Liver (tissue), 9 donors: ENCODE measurements around the gene ELOA. TPM values are rescaled to one million over a fixed set of nuclear protein-coding genes. Genes with fewer than 3 reads are reported as not detected.

Source experiments
- DNase-seq: peaks from one replicate; pipeline ENCODE4 v3.0.0-alpha.2; 2017; ENCODE audit warnings: low spot score
- H3K27ac ChIP-seq, 2 donors: one replicate each; pipeline ENCODE4 v1.7.0; 2013; ENCODE audit warnings: inconsistent platforms in 2 of 2, low read length in 2 of 2, control low read depth in 1 of 2, low read depth in 1 of 2, mild to moderate bottlenecking in 1 of 2
- H3K27me3 ChIP-seq, 4 donors: one replicate each; pipeline versions ENCODE4 v1.6.1 to v1.7.0; 2013; ENCODE audit warnings: low read length in 3 of 4, inconsistent platforms in 1 of 4, mild to moderate bottlenecking in 1 of 4, moderate library complexity in 1 of 4; ENCODE audit not compliant: control insufficient read depth in 4 of 4, insufficient read depth in 4 of 4
- H3K36me3 ChIP-seq, 4 donors: one replicate each; pipeline versions ENCODE4 v1.6.1 to v1.7.0; 2013; ENCODE audit warnings: low read length in 3 of 4, mild to moderate bottlenecking in 3 of 4, low read depth in 1 of 4, moderate library complexity in 1 of 4; ENCODE audit not compliant: control insufficient read depth in 4 of 4, insufficient read depth in 3 of 4
- H3K4me1 ChIP-seq, 4 donors: one replicate each; pipeline versions ENCODE4 v1.6.1 to v1.7.0; 2013; ENCODE audit warnings: low read length in 3 of 4, mild to moderate bottlenecking in 3 of 4, moderate library complexity in 1 of 4; ENCODE audit not compliant: control insufficient read depth in 4 of 4, insufficient read depth in 4 of 4
- H3K4me3 ChIP-seq, 3 donors: one replicate each; pipeline versions ENCODE4 v1.6.1 to v1.7.0; 2013; ENCODE audit warnings: low read length in 3 of 3, control low read depth in 1 of 3, low read depth in 1 of 3, mild to moderate bottlenecking in 1 of 3
- H3K9ac ChIP-seq, 2 donors: one replicate each; pipeline ENCODE4 v1.7.0; 2013; ENCODE audit warnings: low read length in 2 of 2, mild to moderate bottlenecking in 2 of 2, moderate library complexity in 2 of 2, control low read depth in 1 of 2, low read depth in 1 of 2
- H3K9me3 ChIP-seq, 4 donors: one replicate each; pipeline versions ENCODE4 v1.6.1 to v1.7.0; 2013; ENCODE audit warnings: low read length in 3 of 4; ENCODE audit not compliant: control insufficient read depth in 4 of 4
- EGR1 ChIP-seq, 2 donors: IDR thresholded peaks; 2 replicates each; pipeline ENCODE4 v1.6.1; 2016 to 2018; ENCODE audit warnings: antibody characterized with exemption in 2 of 2, low read depth in 2 of 2
- FOXA1 ChIP-seq: IDR thresholded peaks from 2 replicates; pipeline ENCODE4 v1.6.1; 2016; ENCODE audit warnings: antibody characterized with exemption
- FOXA2 ChIP-seq: IDR thresholded peaks from 2 replicates; pipeline ENCODE4 v1.6.1; 2016; ENCODE audit warnings: antibody characterized with exemption
- GABPA ChIP-seq, 2 donors: IDR thresholded peaks in 1 of 2; conservative IDR thresholded peaks in 1 of 2; 2 replicates each; pipeline ENCODE4 v1.6.1; 2016; ENCODE audit warnings: antibody characterized with exemption in 2 of 2, mild to moderate bottlenecking in 1 of 2, moderate library complexity in 1 of 2
- HNF4A ChIP-seq, 2 donors: conservative IDR thresholded peaks; 2 replicates each; pipeline ENCODE4 v1.6.1; 2016; ENCODE audit warnings: antibody characterized with exemption in 2 of 2, mild to moderate bottlenecking in 2 of 2
- HNF4G ChIP-seq: IDR thresholded peaks from 2 replicates; pipeline ENCODE4 v1.6.1; 2016; ENCODE audit warnings: antibody characterized with exemption
- JUND ChIP-seq, 2 donors: IDR thresholded peaks; 2 replicates each; pipeline ENCODE4 v1.6.1; 2016; ENCODE audit warnings: antibody characterized with exemption in 2 of 2
- NR2F2 ChIP-seq: IDR thresholded peaks from 2 replicates; pipeline ENCODE4 v1.6.1; 2016; ENCODE audit warnings: antibody characterized with exemption
- RAD21 ChIP-seq, 2 donors: IDR thresholded peaks; 2 replicates each; pipeline ENCODE4 v1.6.1; 2016; ENCODE audit warnings: antibody characterized with exemption in 2 of 2, mild to moderate bottlenecking in 2 of 2
- RXRA ChIP-seq, 2 donors: IDR thresholded peaks; 2 replicates each; pipeline ENCODE4 v1.6.1; 2017 to 2018; ENCODE audit warnings: antibody characterized with exemption in 2 of 2, mild to moderate bottlenecking in 1 of 2
- SP1 ChIP-seq: IDR thresholded peaks from 2 replicates; pipeline ENCODE4 v1.6.1; 2018; ENCODE audit warnings: antibody characterized with exemption, mild to moderate bottlenecking
- TAF1 ChIP-seq: conservative IDR thresholded peaks from 2 replicates; pipeline ENCODE4 v1.6.1; 2016; ENCODE audit warnings: antibody characterized with exemption, mild to moderate bottlenecking
- YY1 ChIP-seq: IDR thresholded peaks from 2 replicates; pipeline ENCODE4 v1.6.1; 2016; ENCODE audit warnings: antibody characterized with exemption, mild to moderate bottlenecking
- WGBS: extraction: QIAGEN DNeasy Blood & Tissue Kit; methylation state at CpG from one replicate; pipeline ENCODE4 v1.1.7; 2013; 5-methylcytosine and 5-hydroxymethylcytosine counted together
- polyA plus RNA-seq, 2 donors: library from polyadenylated mRNA; stranded (reverse) in 1 of 2; unstranded in 1 of 2; fragments of 200-250 nt in 1 of 2; fragments of >200 nt in 1 of 2; fragmentation: Nextera tagmentation in 1 of 2; extraction: Ambion mirVana in 1 of 2; gene quantifications; one replicate each; pipeline versions ENCODE4 v1.2.1 to v1.2.3, GENCODE V29; 2013 to 2015
- total RNA-seq, 2 donors: library from RNA; depleted of rRNA; stranded (reverse); fragments of >200 nt; gene quantifications; one replicate each; pipeline ENCODE4 v1.2.3, GENCODE V29; 2014
- TF ChIP-seq, protein P1 (sequence below): fragments of 150-350 bp; IDR thresholded peaks from 2 replicates; pipeline ENCODE4 v1.5.1; 2017; ENCODE audit warnings: improper control_type of control experiment, low read depth, low read length; ENCODE audit not compliant: missing input control
- TF ChIP-seq, protein P2 (sequence below): IDR thresholded peaks from 2 replicates; pipeline ENCODE4 v1.6.1; 2016; ENCODE audit warnings: antibody characterized with exemption
- TF ChIP-seq, protein P3 (sequence below): IDR thresholded peaks from 2 replicates; pipeline ENCODE4 v1.6.1; 2016; ENCODE audit warnings: antibody characterized with exemption, mild to moderate bottlenecking
- donor health status: healthy.
- donor health status: healthy.
- donor health status: healthy.
- donor health status: healthy.
- donor health status: healthy.

ELOA gene
- total and polyA plus RNA-seq, 4 donors: 11.1 to 34.9 (median 24.3) TPM

DNA sequence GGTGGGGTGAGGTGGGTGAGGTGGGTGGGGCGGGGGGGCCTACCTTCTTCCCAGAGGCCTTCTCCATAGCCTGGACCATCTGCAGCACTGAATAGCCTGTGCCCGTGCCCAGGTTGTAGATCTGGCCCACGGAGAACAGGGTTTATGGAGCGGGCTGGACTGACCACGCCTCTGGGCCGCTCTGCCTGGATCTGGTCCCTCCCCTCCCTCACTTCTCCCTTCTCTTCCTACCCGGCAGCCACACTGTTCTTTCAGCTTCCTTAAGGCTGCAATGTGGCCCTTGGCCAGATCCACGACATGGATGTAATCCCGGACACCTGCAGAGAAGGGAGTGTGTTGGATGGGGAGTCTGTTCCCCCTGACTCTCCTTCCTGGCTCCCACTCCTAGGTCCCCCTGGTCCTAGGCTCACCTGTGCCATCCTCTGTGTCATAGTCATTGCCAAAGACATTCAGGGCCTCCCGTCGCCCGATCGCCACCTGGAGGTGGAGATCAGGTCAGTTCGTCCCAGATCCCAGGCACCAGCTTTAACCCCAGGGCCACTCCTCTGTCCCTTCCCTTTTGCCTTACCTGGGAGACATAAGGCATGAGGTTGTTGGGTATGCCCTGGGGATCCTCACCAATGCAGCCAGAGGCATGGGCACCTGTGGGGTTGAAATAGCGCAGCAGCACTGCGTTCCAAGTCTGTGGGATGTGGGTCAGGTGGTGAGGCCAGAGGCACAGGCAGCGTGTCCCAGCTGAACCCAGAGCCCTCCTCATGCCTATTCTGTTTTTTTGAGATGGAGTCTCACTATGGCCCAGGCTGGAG, 53.4 kb downstream of the ELOA start:
- H3K4me1 ChIP-seq: peaks cover 25 to 55% (median 46%) of the 10 kb centered on the region in 4 donors
- H3K27ac ChIP-seq: no peak overlapping the region
- H3K27me3 ChIP-seq: no peaks in the 10 kb centered on the region
- H3K36me3 ChIP-seq: peaks cover 2 to 20% (median 9%) of the 10 kb centered on the region in 4 donors
- no peak for DNase-seq
- 59% methylated on average over 17 of the region's 17 CpGs for WGBS
- no peak overlapping the region for H3K9ac ChIP-seq
- H3K4me3 ChIP-seq: no peak overlapping the region
- H3K9me3 ChIP-seq: no peaks in the 10 kb centered on the region
- TF ChIP-seq, protein P1, sequence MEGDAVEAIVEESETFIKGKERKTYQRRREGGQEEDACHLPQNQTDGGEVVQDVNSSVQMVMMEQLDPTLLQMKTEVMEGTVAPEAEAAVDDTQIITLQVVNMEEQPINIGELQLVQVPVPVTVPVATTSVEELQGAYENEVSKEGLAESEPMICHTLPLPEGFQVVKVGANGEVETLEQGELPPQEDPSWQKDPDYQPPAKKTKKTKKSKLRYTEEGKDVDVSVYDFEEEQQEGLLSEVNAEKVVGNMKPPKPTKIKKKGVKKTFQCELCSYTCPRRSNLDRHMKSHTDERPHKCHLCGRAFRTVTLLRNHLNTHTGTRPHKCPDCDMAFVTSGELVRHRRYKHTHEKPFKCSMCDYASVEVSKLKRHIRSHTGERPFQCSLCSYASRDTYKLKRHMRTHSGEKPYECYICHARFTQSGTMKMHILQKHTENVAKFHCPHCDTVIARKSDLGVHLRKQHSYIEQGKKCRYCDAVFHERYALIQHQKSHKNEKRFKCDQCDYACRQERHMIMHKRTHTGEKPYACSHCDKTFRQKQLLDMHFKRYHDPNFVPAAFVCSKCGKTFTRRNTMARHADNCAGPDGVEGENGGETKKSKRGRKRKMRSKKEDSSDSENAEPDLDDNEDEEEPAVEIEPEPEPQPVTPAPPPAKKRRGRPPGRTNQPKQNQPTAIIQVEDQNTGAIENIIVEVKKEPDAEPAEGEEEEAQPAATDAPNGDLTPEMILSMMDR: peak; percentile 17
- TF ChIP-seq RAD21 (IDR thresholded peaks at IDR 0.05): peak; percentile 55 to 59
- no peak for TF ChIP-seq SP1

DNA sequence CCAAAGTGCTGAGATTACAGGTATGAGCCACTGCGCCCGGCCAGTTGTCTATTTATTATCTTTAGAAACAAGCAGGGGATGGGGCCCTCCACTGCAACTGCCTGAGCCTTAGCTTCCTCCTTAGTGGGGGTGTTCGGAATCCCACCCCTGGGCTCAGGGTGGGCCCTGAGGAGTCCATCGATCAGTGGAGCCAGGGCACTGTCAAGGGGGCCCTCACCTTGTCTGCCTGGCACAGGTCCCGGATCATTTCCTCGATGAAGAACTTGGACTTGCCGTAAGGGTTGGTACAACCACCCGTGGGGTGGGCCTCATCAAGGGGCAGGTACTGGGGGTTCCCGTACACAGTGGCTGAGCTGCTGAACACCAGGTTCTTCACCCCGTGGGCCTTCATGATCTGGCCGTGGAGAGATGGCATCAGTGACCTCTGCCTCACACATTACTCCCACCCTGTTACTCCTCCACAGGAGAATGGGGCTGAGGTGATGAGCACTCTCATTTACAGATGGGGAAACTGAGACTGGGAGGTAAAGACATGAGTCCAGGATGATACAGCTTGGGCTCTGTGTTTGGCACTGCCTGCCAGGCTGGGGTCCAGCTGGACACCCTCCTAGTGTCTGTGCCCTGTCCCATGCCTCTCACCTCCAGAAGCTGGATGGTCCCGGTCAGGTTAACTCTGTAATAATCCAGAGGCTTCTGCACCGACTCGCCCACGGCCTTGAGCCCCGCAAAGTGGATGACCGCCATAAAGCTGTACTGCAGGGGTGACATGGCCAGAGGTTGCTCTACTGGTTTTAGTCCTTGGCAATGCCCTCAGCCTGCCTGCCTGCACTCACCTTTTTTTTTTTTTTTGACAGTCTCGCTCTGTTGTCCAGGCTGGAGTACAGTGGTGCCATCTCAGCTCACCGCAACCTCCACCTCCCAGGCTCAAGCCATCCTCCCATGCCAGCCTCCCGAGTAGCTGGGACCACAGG, 54.5 kb downstream of the ELOA start:
- H3K36me3 ChIP-seq: peaks cover 2 to 20% (median 9%) of the 10 kb centered on the region in 4 donors
- no peaks in the 10 kb centered on the region for H3K9me3 ChIP-seq
- no peaks in the 10 kb centered on the region for H3K27me3 ChIP-seq
- no peak for DNase-seq
- peaks cover 17 to 56% (median 47%) of the 10 kb centered on the region in 4 donors for H3K4me1 ChIP-seq
- no peak overlapping the region for H3K4me3 ChIP-seq
- TF ChIP-seq HNF4G (no peak), FOXA2 (no peak), TAF1 (no peak), NR2F2 (no peak), GABPA (IDR thresholded peaks at IDR 0.05 in 1 of 2, conservative IDR thresholded peaks at IDR 0.05 in 1 of 2) (no peak), RXRA (IDR thresholded peaks at IDR 0.05) (no peak), FOXA1 (no peak), HNF4A (conservative IDR thresholded peaks at IDR 0.05) (no peak), EGR1 (IDR thresholded peaks at IDR 0.05; ENCODE audit: low read depth in 2 of 2) (no peak), RAD21 (IDR thresholded peaks at IDR 0.05) (no peak), JUND (IDR thresholded peaks at IDR 0.05) (no peak), YY1 (no peak), SP1 (no peak)
- TF ChIP-seq, protein P2, sequence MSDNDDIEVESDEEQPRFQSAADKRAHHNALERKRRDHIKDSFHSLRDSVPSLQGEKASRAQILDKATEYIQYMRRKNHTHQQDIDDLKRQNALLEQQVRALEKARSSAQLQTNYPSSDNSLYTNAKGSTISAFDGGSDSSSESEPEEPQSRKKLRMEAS: no peak
- TF ChIP-seq, protein P3, sequence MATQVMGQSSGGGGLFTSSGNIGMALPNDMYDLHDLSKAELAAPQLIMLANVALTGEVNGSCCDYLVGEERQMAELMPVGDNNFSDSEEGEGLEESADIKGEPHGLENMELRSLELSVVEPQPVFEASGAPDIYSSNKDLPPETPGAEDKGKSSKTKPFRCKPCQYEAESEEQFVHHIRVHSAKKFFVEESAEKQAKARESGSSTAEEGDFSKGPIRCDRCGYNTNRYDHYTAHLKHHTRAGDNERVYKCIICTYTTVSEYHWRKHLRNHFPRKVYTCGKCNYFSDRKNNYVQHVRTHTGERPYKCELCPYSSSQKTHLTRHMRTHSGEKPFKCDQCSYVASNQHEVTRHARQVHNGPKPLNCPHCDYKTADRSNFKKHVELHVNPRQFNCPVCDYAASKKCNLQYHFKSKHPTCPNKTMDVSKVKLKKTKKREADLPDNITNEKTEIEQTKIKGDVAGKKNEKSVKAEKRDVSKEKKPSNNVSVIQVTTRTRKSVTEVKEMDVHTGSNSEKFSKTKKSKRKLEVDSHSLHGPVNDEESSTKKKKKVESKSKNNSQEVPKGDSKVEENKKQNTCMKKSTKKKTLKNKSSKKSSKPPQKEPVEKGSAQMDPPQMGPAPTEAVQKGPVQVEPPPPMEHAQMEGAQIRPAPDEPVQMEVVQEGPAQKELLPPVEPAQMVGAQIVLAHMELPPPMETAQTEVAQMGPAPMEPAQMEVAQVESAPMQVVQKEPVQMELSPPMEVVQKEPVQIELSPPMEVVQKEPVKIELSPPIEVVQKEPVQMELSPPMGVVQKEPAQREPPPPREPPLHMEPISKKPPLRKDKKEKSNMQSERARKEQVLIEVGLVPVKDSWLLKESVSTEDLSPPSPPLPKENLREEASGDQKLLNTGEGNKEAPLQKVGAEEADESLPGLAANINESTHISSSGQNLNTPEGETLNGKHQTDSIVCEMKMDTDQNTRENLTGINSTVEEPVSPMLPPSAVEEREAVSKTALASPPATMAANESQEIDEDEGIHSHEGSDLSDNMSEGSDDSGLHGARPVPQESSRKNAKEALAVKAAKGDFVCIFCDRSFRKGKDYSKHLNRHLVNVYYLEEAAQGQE: no peak
- no peak overlapping the region for H3K9ac ChIP-seq
- H3K27ac ChIP-seq: no peak overlapping the region
- WGBS: 82% methylated on average over 20 of the region's 20 CpGs
